ENCODE measurements around the gene RNPEP. TPM values are rescaled to one million over a fixed set of nuclear protein-coding genes. Genes with fewer than 3 reads are reported as not detected.
"Not testable (repeated sequence)": the region's sequence is repeated elsewhere in the genome, so short reads cannot be mapped to it uniquely, and the experiment has no call there.

RNPEP gene, protein sequence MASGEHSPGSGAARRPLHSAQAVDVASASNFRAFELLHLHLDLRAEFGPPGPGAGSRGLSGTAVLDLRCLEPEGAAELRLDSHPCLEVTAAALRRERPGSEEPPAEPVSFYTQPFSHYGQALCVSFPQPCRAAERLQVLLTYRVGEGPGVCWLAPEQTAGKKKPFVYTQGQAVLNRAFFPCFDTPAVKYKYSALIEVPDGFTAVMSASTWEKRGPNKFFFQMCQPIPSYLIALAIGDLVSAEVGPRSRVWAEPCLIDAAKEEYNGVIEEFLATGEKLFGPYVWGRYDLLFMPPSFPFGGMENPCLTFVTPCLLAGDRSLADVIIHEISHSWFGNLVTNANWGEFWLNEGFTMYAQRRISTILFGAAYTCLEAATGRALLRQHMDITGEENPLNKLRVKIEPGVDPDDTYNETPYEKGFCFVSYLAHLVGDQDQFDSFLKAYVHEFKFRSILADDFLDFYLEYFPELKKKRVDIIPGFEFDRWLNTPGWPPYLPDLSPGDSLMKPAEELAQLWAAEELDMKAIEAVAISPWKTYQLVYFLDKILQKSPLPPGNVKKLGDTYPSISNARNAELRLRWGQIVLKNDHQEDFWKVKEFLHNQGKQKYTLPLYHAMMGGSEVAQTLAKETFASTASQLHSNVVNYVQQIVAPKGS
- polyA plus RNA-seq = 10 to 100 TPM; 35.6 to 61.6 (median 57.8) TPM

- peak within 1 kb of the TSS; percentile 90 to 99 (median 92) for H3K27ac Mint-ChIP-seq
- H3K9me3 Mint-ChIP-seq = no peaks in the 10 kb centered on the region
- peaks cover 24 to 33% of the 10 kb centered on the region in 2 donors for H3K4me1 Mint-ChIP-seq
- no peaks in the 10 kb centered on the region for H3K36me3 Mint-ChIP-seq
- peak within 1 kb of the TSS; percentile 94 to 99 (median 98) for H3K4me3 Mint-ChIP-seq
- H3K27me3 Mint-ChIP-seq (ENCODE audit: low read depth in 3 of 3) = peaks cover 3 to 6% (median 4%) of the 10 kb centered on the region in 3 donors
- DNase-seq = peak; percentile 52 to 69 (median 67)
Observed at GRCh38 chr1:201982623-201983379, at the start of gene RNPEP. Gene RNPEP (plus strand): TSS chr1:201982648. CDS start chr1:201982667, 19 bp downstream.

DNA sequence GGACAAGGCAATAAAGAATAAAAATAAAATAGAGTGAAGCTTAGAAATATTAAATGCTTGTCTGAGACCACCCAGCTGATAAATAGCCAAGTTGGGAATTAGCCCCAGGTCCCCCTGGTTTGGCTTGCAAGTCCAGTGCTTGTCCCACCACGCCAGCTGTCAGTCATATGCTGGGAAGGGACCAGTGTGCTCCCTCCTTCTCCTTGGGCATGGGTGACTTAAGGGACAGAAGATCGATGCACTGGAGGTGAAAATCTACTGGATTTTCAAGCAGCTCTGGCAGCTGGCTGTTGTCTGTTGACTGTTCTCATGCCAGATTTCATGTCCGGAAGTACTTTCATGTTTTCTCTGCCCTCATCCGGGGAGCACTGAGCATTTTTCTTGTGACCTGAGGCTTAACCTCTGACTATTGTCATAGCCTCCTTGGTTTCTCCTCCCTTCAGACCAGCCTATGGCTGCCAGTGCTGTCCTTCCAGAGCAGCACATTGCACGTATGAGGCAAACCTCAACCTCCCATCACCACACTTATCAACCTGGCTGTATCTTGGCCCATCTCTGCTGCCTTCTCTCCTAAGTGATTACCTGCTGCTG is 48.5 kb upstream of the RNPEP start:
- H3K4me1 Mint-ChIP-seq = no peaks in the 10 kb centered on the region
- H3K4me3 Mint-ChIP-seq = no peak overlapping the region
- no peaks in the 10 kb centered on the region for H3K36me3 Mint-ChIP-seq
- no peak overlapping the region for H3K27ac Mint-ChIP-seq
- no peak for DNase-seq
- peaks cover 0 to 2% (median 2%) of the 10 kb centered on the region in 3 donors for H3K27me3 Mint-ChIP-seq (ENCODE audit: low read depth in 3 of 3)
- H3K9me3 Mint-ChIP-seq = no peaks in the 10 kb centered on the region

DNA sequence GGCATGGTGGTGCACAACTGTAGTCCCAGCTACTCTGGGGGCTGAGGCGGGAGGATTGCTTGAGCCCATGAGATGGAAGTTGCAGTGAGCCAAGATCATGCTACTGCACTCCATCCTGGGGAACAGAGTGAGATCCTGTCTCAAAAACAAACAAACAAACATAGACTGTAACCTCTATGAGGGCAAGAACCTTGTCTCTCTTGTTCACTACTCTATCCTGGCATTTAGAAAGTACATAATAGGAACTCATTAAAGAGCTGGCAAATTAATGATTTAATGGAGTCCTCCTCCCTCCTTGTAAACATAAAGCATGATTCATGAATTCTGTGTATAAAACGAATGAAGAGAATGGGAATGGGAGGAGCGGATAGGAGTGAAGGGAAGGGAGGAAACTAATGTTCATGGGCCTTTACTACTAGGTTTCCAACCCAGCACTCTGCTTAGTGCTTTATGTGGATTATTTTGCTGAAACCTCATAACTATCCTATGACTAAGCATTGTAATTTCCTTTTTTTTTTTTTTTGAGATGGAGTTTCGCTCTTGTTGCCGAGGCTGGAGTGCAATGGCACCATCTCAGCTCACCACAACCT is 44.7 kb upstream of the RNPEP start:
- Mint-ChIP-seq H3K4me1 (no peaks in the 10 kb centered on the region), H3K36me3 (no peaks in the 10 kb centered on the region), H3K4me3 (no peak overlapping the region), H3K9me3 (no peaks in the 10 kb centered on the region), H3K27me3 (ENCODE audit: low read depth in 3 of 3) (peaks cover 1 to 4% (median 2%) of the 10 kb centered on the region in 3 donors), H3K27ac (no peak overlapping the region)
- DNase-seq = no peak

DNA sequence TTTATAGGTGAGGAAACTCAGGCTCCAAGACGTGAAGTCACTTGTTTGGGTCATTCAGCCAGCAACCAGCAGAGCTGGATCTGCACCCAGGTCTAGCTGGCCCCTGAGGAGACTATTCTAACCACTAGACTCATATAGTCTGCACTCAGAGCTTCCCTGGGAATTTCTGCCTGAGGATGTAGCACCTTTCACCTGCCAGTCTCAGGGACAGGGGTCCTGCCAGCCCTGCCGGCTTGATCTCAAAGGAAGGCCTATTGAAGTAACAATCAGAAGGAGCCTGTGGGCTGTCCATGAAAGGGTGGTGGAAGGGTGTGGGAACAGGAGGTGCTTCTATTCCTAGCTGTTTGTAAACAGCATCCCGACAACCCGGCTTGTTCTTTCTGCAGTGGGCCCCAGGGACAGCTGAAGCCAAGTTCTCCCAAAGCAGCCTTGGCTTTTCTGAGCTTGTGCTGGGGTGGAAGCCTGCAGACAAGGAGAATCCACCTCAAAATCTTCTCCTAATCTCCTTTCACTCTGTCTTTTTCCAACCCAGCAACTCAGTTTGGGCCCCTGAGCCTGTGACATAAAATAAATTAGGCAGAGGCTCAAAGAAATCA is 43.9 kb upstream of the RNPEP start:
- H3K27ac Mint-ChIP-seq = no peak overlapping the region
- peaks cover 1 to 4% (median 2%) of the 10 kb centered on the region in 3 donors for H3K27me3 Mint-ChIP-seq (ENCODE audit: low read depth in 3 of 3)
- no peaks in the 10 kb centered on the region for H3K9me3 Mint-ChIP-seq
- H3K4me3 Mint-ChIP-seq = no peak overlapping the region
- no peaks in the 10 kb centered on the region for H3K4me1 Mint-ChIP-seq
- H3K36me3 Mint-ChIP-seq = no peaks in the 10 kb centered on the region
- DNase-seq = no peak

- H3K27ac Mint-ChIP-seq = no peak overlapping the region
- H3K36me3 Mint-ChIP-seq = no peaks in the 10 kb centered on the region
- H3K4me3 Mint-ChIP-seq = no peak overlapping the region
- peaks cover 1 to 6% (median 2%) of the 10 kb centered on the region in 3 donors for H3K27me3 Mint-ChIP-seq (ENCODE audit: low read depth in 3 of 3)
- H3K4me1 Mint-ChIP-seq = no peaks in the 10 kb centered on the region
- DNase-seq = no peak
- H3K9me3 Mint-ChIP-seq = no peaks in the 10 kb centered on the region
Observed at GRCh38 chr1:201939148-201939547, 43.3 kb upstream of the RNPEP start.

DNA sequence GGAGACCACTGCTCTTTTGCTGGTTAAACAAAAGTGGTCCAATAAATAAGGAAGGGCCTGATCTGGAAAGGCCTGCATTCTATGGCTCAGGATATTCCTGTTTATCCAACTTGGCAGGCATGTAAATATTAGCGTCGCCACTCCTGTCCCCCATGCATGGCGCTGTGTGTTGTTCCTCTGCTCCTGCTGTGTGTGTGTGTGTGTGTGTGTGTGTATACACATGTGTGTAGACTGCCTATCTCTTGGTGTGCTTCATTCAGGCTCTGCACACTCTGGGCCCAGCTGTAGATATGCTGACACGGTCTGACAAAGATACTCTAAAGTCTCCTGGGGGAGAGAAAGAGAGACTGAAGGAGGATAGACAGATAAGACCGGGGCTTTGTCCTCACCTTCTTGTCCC is 42.9 kb upstream of the RNPEP start:
- no peak overlapping the region for H3K27ac Mint-ChIP-seq
- no peak for DNase-seq
- H3K4me1 Mint-ChIP-seq = no peaks in the 10 kb centered on the region
- H3K36me3 Mint-ChIP-seq = no peaks in the 10 kb centered on the region
- no peak overlapping the region for H3K4me3 Mint-ChIP-seq
- H3K9me3 Mint-ChIP-seq = no peaks in the 10 kb centered on the region
- peaks cover 0 to 6% (median 1%) of the 10 kb centered on the region in 3 donors for H3K27me3 Mint-ChIP-seq (ENCODE audit: low read depth in 3 of 3)

- not testable (repeated sequence) for H3K4me3 Mint-ChIP-seq; H3K36me3 Mint-ChIP-seq; H3K9me3 Mint-ChIP-seq; H3K27me3 Mint-ChIP-seq (ENCODE audit: low read depth in 3 of 3); DNase-seq; H3K4me1 Mint-ChIP-seq; H3K27ac Mint-ChIP-seq
Observed at GRCh38 chr1:201940316-201940715, 42.1 kb upstream of the RNPEP start.

GRCh38 chr1:201941420-201942128 is 40.9 kb upstream of the RNPEP start:
- H3K27me3 Mint-ChIP-seq (ENCODE audit: low read depth in 3 of 3) = peaks cover 12 to 15% (median 15%) of the 10 kb centered on the region in 3 donors
- H3K27ac Mint-ChIP-seq = no peak overlapping the region
- no peak for DNase-seq
- no peaks in the 10 kb centered on the region for H3K9me3 Mint-ChIP-seq
- H3K36me3 Mint-ChIP-seq = no peaks in the 10 kb centered on the region
- no peak overlapping the region for H3K4me3 Mint-ChIP-seq
- peaks cover 6% of the 10 kb centered on the region in 2 donors for H3K4me1 Mint-ChIP-seq

DNA sequence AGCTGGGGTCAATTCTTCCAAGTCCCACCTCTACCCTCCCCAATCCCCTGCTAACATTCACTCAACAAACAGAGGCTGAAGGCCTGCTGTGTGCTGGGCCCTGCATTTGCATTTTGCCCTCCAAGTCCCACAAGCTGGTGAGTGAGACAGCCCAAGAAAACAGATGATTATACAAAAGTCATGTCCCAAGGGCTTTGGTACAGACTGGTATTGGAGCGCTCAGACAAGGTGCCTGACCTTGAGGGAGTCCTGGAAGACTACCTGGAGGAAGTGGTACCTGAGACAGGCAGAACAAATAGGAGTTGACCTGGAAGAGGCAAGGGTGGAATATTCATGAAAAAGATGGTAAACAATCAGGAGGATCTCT is 40.3 kb upstream of the RNPEP start:
- Mint-ChIP-seq H3K4me1 (peaks cover 9% of the 10 kb centered on the region in 2 donors), H3K27ac (no peak overlapping the region), H3K36me3 (no peaks in the 10 kb centered on the region), H3K27me3 (ENCODE audit: low read depth in 3 of 3) (peaks cover 14 to 20% (median 20%) of the 10 kb centered on the region in 3 donors), H3K4me3 (no peak overlapping the region), H3K9me3 (no peaks in the 10 kb centered on the region)
- DNase-seq = no peak

GRCh38 chr1:201944002-201944401 is 38.4 kb upstream of the RNPEP start:
- no peak overlapping the region for H3K4me3 Mint-ChIP-seq
- DNase-seq = no peak
- H3K4me1 Mint-ChIP-seq = peaks cover 9% of the 10 kb centered on the region in 2 donors
- no peak overlapping the region for H3K27ac Mint-ChIP-seq
- H3K36me3 Mint-ChIP-seq = no peaks in the 10 kb centered on the region
- peaks cover 17 to 23% (median 21%) of the 10 kb centered on the region in 3 donors for H3K27me3 Mint-ChIP-seq (ENCODE audit: low read depth in 3 of 3)
- H3K9me3 Mint-ChIP-seq = no peaks in the 10 kb centered on the region

DNA sequence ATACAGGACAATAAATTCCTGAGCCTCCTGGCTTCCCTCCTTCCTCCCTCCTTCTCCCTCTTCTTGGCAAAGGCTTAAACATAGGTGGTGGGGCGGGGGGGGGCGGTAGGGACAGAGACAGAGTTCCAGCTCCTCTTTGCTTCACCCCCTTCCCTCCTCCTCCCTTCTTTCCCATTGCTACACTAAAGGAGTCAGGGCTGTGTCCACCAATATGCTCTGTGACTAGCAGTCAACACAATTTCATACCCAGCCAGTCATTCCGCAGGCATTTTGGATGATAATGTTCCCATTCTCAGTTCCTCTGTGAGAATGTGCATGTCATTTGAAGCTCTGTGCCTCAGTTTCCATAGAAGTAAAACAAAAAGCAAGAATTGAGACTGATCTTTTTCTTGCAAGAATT is 37.8 kb upstream of the RNPEP start:
- Mint-ChIP-seq H3K27me3 (ENCODE audit: low read depth in 3 of 3) (peaks cover 18 to 23% (median 21%) of the 10 kb centered on the region in 3 donors), H3K4me1 (peaks cover 9% of the 10 kb centered on the region in 2 donors), H3K27ac (no peak overlapping the region), H3K4me3 (peak overlapping the region in 1 of 5 donors; percentile 16), H3K9me3 (no peaks in the 10 kb centered on the region), H3K36me3 (no peaks in the 10 kb centered on the region)
- DNase-seq = no peak

DNA sequence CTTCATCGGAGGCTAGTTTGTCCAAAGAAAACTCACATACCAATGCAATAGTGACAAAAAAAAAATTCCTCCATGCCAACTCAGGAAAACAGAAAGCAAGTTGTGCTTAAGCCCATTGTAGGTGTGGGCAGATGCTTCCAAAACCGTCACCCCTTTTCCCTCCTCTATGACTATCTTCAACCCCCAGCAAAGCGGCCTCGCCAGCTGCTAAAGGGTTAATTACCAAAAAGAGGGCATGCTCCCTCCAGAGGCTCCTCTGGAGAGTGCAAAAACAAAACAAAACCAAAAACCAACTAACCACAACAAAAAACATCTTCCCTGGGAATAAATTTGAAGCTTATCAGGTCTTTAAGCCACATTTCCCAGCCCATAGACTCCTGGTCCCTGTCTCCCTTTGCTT is 37.3 kb upstream of the RNPEP start:
- H3K4me1 Mint-ChIP-seq = peaks cover 9% of the 10 kb centered on the region in 2 donors

More for the DNA sequence above, 37.3 kb upstream of the RNPEP start:
- H3K36me3 Mint-ChIP-seq = no peaks in the 10 kb centered on the region
- H3K9me3 Mint-ChIP-seq = no peaks in the 10 kb centered on the region
- no peak overlapping the region for H3K27ac Mint-ChIP-seq
- DNase-seq = no peak
- peak overlapping the region in 1 of 5 donors; percentile 16 for H3K4me3 Mint-ChIP-seq
- peaks cover 19 to 23% (median 21%) of the 10 kb centered on the region in 3 donors for H3K27me3 Mint-ChIP-seq (ENCODE audit: low read depth in 3 of 3)
